HG03097 (cell line): ENCODE data around the gene ACTL6A.
"Not testable (repeated sequence)": the region's sequence is repeated elsewhere in the genome, so short reads cannot be mapped to it uniquely, and the experiment has no call there.

Experiments used
- ATAC-seq: cut with Tn5 transposase; IDR thresholded peaks from one replicate; pipeline ENCODE4 v1.9.1; 2021; ENCODE audit not compliant: unreplicated experiment, low FRiP score

Gene ACTL6A

DNA sequence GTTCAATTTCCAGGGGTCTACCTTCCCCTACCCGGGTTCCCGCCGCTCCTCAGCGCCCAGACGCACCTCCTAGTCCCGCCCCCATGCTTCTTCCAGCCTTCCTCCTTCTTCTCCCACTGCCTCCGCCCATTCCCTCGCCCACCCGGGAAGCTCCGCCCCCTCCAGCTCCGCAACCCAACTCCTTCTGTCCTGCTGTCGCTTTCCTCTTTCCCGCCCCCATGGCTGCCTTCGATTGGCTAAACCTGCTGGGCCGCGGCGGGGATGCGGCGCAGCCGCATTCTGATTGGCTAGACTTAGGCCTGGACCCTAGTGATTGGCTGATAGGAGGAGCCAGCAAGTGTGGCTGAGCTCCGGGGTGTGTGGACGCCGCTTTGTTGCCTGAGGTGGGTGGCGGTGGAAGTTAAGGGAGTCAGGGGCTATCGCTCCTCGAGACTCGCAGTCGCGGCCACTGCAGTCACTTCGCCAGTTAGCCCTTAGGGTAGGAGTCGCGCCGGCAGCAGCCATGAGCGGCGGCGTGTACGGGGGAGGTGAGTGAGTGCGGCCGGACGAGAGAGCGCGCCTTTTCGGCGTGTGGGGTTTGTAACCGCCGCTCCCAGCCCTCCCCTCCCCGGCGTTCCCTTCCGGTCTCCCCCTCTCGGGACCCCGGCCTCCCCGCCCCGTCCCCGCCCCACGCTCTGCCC lies at the start of gene ACTL6A:
TSS of gene ACTL6A (plus strand) at position 336 of the 680 bp plus-strand sequence. CDS start at position 503, 167 bp downstream.
- ATAC-seq: peak; percentile 96

- no peak for ATAC-seq
These were observed 48.9 kb upstream of the ACTL6A start for GRCh38 chr3:179513862-179514261.

GRCh38 chr3:179516461-179517251 lies 46.1 kb upstream of the ACTL6A start:
- ATAC-seq: not testable (repeated sequence)

GRCh38 chr3:179526482-179526881 lies 36.2 kb upstream of the ACTL6A start:
- no peak for ATAC-seq

DNA sequence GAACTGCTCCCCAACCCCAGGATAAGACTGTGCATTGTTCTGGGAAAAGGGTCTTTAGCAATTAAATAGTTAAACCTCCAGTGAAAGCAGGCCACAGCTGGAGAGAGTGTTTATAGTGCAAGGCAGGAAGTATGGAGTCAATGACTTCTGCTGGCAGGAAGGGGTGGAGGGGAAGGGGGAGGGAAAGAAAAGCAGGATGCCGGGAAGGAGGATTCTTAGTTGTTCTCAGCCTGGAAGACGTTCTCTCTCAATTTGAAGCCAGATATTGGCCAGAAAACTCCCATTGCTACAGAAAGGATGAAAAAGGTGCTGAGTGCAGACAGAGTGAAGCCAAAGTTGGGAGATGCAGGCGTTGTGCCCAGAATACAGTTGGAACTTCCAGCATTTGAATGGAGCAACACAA lies 35.7 kb upstream of the ACTL6A start:
- no peak for ATAC-seq

- no peak for ATAC-seq
These were observed 34.0 kb upstream of the ACTL6A start for GRCh38 chr3:179528772-179529171.

- no peak for ATAC-seq
These were observed 31.1 kb upstream of the ACTL6A start for GRCh38 chr3:179531576-179531975.

DNA sequence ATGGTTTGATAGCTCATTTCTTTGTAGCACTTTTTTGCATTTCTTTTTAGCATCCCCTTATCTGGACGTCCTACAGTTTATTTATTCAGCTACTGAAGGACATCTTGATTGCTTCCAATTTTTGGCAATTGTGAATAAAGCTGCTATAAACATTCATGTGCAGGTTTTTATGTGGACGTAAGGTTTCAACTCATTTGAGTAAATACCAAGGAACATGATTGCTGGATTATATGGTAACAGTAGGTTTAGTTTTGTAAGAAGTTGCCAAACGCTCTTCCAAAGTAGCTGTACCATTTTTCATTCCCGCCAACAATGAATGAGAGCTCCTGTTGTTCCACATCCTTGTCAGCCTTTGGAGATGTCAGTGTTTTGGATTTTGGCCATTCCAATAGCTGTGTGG lies 29.5 kb upstream of the ACTL6A start:
- no peak for ATAC-seq

- no peak for ATAC-seq
These were observed 26.5 kb upstream of the ACTL6A start for GRCh38 chr3:179536256-179536655.

- ATAC-seq: no peak
These were observed 21.6 kb upstream of the ACTL6A start for GRCh38 chr3:179541094-179541493.

DNA sequence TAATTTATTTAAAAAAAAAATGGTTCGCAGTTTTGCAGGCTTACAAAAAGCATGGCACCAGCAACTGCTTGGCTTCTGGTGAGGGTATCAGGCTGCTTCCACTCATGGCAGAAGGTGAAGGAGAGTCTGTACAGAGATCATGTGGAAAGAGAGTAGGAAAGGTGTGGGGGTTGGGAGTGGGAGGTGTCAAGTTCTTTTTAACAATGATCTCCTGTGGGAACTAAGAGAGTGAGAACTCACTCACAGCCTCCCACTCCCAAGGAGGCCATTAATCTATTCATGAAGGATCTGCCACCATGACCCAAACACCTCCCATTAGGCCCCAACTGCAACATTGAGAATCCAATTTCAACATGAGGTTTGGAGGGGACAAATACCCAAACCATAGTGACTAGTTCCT lies 21.1 kb upstream of the ACTL6A start:
- ATAC-seq: no peak

- no peak for ATAC-seq
These were observed 20.4 kb upstream of the ACTL6A start for GRCh38 chr3:179542375-179542774.

DNA sequence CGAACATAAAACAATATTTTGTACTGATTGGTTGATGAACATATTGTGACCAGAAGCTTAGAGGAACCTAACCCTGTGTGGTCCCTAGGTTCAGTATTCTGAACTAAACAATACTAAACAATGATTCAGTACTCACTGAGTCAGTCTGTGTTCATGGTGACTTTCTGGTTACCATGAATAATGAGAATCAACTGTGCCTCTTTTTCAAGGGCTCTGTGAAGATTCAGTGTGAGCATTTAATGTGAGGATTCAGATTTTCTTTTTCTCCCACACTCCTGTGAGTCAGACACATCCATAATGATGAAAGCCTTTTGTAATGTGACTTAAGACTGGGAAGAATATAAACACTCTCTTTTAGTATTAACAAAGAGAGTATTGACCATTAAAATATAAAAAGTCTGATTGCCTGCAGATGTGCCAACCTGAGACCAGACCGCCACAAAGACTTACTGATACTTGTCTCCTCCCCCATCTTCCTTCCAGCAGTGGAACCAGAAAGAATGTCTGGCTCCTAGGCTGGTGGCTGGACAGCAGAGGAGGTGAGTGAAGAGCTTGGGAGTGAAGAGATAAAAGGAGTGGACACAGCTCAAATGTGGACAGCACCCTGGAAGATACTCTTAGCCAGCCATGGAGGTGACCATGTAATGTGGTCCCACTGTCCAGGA lies 17.6 kb upstream of the ACTL6A start:
- no peak for ATAC-seq

GRCh38 chr3:179546814-179547241 lies 15.9 kb upstream of the ACTL6A start:
- no peak for ATAC-seq

GRCh38 chr3:179551349-179552105 lies 11.2 kb upstream of the ACTL6A start:
- ATAC-seq: no peak

- ATAC-seq: no peak
These were observed 3.9 kb upstream of the ACTL6A start for GRCh38 chr3:179558742-179559364.

DNA sequence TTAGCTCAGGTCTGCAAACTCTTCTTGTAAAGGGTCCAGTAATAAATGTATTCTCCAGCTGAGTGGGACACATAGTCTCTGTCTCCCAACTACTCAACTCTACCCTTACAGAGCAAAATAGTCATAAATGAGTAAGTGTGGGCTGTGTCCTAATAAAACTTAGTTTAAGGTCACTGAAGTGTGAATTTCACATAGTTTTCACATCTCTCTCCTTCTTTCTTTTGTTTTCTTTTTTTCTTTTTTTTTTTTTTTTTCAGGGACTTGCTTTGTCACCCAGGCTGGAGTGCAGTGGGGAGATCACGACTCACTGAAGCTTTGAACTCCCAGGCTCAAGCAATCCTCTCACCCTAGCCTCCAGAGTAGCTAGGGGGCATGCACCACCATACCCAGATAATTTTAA lies 1.9 kb upstream of the ACTL6A start:
- no peak for ATAC-seq

DNA sequence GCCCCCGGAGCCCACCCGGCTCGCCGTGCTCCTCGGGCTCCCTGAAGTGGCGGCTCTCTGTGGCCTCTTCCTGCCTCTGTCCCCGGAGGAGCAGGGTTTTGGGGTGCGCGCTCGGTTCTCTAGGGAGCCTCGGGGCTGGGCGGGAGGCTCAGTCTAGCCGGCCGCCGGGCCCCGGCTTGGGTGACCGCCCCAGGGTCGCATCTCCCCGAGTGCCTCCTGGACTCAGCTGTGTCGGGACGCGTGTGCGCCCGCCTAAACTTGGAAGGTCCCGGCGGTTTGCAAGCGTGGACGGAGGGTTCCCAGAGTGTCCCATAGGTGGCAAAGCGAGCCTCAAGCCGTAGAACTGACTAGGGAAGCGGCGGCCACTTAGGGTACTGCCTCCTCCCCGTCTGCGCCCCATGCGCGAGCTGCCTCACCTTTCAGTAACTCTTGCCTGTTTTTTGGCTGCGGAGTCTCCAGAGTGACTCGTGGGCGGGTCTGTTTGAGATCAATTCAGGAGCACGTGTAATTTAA lies 601 bp downstream of the ACTL6A start:
- ATAC-seq: peak; percentile 44

- ATAC-seq: no peak
These were observed 2.8 kb downstream of the ACTL6A start for GRCh38 chr3:179565496-179565895.

- ATAC-seq: no peak
These were observed 18.3 kb downstream of the ACTL6A start for GRCh38 chr3:179580992-179581391.
